HEK293 (cell line): Measurements from ENCODE around the gene KIF25.

Source experiments
- ZNF112 ChIP-seq: fragments of 450-650 bp; formaldehyde crosslinking; IDR thresholded peaks from 2 replicates; pipeline ENCODE4 v1.5.0; 2017; ENCODE audit warnings: missing biosample characterization, missing genetic modification characterization
- ZNF121 ChIP-seq: fragments of 450-650 bp; formaldehyde crosslinking; IDR thresholded peaks from 2 replicates; pipeline ENCODE4 v1.5.1; 2016; ENCODE audit warnings: missing biosample characterization, missing genetic modification characterization

GRCh38 chr6:168029459-168030217, 32.2 kb downstream of the KIF25 start:
- no peak for TF ChIP-seq ZNF112
- no peak for TF ChIP-seq ZNF121 (tag by site-specific recombination)
